OCI-M1 (cell line): ENCODE results near the gene LIPC.

ENCODE experiments used
- DNase-seq: peaks from one replicate; lab custom pipeline; 2025; lab: John Stamatoyannopoulos, UW

Gene LIPC

DNA sequence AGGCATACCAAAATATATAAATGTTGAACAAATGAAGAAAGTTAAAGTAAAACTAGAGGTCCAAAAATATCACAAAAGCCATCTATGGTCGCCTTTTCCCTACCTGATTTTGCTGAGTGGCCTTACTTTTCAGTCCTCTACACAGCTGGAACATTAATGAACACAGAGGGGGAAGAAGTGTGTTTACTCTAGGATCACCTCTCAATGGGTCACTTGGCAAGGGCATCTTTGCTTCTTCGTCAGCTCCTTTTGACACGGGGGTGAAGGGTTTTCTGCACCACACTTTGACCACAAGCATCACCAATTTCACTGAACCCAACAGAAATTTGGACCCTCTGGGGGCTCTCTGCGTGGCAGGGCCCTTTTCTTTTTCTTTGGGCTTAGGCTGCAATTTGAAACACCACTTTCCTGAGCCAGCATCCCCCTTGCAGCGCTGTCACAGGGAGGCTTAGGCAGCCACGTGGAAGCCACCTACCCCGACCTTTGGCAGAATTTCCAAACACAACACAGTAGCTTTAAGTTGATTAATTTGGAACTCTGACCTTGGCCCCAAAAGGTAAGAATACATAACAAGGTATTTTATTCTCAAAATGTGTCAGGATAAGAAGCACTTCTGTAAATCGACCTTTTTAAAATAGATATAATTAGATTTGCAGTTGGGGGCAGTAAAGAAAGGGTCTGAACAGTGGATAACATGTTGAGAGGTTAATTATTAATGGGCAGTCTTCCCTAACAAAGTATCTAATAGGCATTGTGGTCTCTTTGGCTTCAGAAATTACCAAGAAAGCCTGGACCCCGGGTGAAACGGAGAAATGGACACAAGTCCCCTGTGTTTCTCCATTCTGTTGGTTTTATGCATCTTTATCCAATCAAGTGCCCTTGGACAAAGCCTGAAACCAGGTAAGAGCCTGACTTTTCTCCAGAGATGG, at the start of gene LIPC:
LIPC (plus strand) TSS at position 771 of the 929 bp plus-strand sequence; CDS start at position 813, 42 bp downstream.
- DNase-seq, result no peak

DNA sequence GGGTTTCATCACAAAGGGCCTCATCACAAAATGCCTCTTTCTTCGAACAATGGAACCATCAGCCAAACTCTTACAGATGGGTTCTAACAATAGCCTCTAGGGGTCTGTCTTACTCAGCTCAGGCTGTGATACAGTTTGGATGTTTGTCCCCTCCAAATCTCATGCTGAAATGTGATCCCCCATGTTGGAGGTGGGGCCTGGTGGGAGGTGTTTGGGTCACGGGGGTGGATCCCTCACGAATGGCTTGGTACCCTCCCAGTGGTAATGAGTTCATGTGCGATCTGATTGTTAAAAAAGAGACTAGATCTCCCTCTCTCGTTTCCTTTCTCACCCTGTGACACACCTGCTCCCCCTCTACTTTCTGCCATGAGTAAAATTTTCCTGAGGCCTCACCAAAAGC, 47.9 kb upstream of the LIPC start:
- DNase-seq, result peak; percentile 12

DNA sequence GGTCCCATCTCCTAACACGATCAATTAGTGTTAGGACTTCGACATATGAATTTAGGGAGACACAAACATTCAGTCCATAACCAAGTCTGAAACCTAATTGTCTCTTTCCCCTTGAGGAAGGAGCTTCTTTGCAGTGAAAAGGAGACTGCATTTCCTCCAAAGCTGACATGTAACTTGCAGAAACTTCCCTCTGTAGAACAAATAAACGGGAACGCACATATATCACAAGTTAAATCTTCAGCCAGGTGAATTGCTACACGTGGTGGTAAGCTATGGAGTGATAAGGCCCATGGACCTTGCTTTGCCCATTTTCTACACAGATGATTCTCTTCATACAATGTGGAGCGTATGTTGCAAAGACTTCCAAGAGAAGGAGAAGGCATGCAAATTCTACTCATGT, 47.1 kb upstream of the LIPC start:
- no peak for DNase-seq

DNA sequence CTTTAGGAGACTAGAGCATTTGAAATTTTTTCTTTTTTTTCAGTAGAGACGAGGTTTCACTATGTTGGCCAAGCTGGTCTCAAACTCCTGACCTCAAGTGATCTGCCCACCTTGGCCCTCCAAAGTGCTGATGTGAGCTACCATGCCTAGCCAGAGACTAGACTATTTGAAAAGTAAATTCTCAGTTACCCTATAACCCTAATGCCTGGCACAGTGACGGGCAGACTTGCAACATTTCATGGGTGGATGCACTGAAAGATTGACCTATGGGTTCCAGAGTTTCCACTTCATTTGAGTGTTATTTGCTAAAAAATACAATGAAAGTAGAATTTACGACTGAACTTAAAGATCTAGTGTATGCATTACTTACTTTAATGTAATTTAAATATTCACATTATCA, 45.7 kb upstream of the LIPC start:
- DNase-seq, result no peak

DNA sequence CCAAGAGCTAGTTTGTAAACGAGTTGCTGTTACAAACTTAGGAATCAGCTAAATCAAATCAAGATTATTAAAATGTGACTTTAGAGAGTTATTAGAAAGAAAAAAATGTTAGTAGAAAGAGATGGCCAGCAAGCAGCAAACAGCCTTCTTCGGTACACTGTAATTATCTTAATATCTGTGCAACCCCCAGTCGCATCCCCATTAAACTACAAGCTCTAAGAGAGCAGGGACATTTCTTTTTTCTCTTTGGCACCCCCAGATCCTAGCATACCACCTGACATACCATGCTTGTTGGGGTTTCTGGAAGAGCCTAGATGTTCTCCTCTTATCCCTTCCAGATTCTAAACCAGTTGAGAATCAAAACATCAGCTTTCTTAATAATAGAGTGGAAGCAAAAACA, 45.1 kb upstream of the LIPC start:
- no peak for DNase-seq

DNA sequence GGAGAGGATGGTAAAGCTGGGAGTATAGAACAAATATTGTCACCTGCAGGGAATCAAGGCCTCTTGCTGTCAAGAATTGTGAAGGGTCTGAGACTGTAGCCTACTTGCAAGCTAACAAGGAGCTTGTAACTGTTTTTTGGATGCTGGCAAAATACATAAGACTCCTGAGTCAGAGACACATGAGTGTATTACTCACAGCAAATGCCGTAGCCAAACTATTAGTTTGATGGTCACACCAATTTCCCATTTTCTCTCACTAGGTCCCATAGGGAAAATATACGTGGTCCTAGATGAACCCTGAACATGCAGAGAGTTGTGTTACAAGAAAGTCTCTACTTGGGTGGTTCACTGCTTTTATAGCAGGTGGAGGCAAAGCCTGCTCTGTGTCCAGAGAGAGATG, 44.7 kb upstream of the LIPC start:
- DNase-seq, result no peak

DNA sequence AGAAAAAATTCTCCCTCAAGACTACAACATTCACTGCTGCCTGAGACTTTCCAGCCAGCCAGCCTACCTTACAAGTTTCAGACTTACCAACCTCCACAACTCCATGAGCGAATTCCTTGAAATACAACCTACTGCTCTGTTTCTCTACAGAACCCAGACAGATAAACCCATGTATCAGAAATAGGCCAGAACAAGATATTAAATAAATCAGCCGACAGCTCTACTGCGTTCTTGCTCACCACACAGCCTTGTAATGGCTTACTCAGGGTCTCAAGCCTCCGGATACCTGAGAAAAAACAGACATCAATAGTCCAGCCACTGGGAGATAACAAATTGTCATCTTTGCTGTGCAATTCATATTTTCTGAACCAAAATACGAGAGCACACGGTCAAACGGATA, 43.6 kb upstream of the LIPC start:
- DNase-seq, result no peak

DNA sequence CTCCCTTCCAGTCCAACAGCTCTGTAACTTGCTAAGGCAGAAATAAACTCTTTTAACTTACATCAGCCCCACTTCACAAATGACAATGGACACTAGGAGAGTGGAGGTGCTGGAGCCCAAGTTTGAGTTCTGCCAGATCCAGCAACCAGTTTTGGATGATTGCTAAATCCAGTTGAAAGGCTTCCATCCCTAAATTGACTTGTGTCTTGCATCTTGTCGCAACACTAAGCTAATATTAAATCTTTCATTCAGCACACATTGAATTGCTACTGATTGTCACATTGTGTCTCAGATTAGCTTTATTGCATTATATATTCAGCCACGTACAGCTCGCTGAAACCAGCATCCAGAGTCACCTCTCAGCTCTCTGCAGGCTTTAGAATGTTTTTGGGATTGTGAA, 41.7 kb upstream of the LIPC start:
- DNase-seq, result no peak

DNA sequence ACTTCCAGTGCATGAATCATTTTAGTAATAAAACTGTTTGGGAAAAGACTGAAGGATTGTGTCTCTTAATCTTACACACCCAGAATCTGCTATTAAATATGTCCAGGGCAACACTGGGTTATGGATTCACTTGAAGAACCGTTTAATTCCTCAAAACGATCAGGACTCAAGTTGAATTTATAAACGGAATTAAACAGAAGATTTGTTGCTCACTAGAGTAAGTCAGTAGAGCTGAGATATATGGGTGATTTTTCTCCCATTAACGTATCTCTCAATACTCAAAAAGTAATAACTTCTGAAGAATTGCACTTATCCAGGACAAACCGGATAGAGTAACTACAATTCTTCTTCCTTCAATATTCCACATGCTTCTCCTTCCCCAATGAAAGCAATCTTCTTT, 41.1 kb upstream of the LIPC start:
- no peak for DNase-seq

DNA sequence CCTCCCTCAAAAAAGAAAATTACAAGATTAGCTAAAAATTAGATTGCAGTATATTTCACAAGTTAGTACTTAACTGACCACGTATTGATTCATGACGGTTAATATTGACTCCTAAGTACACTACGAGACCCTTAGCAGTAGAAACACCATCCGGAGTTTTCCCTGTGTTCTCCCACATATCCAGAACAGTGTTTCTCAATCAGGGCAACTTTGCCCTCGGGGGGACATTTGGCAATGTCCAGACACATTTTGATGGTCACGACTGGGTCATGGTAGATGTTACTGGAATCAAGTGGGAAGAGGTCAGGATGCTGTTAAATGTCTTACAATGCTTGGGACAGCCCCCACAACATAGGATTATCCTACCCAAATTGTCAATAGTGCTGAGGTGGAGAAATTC, 40.7 kb upstream of the LIPC start:
- no peak for DNase-seq

DNA sequence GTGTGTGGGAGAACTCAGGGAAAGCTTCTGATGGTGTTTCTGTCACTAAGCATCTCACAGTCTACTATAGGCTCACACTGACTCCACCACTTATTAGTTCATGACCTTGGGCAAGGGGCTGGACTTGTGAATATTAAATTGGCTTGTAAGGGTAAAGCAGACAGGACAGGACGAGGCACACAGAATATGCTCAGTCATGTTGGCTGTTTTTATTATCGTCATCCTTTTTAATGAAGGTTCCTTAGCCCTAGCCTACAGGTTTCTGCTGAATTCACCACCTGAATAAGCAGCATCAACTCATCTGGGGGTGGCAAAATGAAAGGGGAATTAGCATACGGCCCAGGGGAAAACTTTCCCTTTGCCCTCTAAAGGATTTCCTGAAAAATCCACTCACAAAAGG, 39.6 kb upstream of the LIPC start:
- no peak for DNase-seq

DNA sequence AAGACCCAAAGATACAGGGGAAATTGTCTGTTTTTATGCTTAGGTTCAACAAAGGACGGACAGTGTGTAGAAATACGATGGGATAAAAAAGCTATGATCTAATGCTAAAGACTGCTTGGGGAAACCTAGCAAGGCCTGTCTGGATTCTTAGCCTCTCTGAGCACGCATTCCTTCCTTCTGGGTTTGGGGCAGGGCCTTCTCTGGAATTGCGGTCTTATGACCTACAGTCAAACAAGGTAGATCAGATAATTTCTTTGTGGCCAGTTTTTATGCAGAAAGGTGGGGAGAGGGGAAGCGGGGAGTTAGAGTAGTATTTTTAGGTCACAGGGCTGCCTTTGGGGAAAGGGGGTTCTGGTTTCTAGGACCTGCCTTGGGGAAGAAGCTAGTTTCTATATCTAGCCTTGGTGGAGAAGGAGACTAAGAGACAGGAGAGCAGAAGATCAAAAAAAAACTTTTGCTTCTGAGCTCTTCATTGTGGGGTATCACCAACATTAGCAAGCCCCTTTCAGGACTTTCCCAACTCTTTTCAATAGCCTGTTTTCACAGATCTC, 39.1 kb upstream of the LIPC start:
- no peak for DNase-seq

DNA sequence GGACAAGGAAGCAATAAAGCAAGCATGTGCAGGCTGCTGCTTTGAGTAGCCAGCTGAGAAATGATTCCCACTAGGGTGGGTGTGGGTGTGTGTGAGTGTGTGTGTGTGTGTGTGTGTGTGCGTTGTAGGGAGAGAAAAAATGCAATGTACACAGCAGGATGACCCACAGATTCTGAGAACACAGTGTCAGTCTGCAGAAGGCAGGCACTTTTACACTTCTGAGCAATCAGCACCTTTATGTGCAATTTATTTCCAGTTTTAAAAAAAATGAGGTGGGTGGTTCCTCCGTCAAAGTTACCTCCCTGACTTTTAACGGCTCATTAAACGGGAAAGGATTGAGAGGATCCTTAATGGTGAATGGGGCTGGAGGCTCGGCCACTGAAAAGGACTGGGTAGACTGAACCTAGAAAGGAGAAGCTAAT, 38.5 kb upstream of the LIPC start:
- DNase-seq, result no peak

DNA sequence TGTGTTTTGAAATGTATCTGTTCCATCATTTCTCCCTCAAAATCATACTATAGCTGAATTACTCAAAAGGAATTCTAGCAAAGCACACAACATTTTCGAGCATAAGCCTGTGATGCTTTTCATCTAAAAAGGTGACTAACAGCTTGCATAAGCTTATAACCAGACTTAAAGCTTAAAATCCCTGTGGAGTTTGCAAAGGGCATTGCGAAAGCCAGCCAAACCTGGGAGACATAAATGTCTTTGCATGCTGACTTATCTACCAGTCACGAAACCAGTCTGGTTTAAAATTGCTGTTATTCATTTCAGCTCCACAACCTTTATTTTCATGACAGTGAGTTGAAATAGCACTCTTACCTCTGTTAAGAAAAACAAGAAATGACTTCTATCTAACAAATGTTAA, 35.6 kb upstream of the LIPC start:
- DNase-seq, result peak; percentile 29

DNA sequence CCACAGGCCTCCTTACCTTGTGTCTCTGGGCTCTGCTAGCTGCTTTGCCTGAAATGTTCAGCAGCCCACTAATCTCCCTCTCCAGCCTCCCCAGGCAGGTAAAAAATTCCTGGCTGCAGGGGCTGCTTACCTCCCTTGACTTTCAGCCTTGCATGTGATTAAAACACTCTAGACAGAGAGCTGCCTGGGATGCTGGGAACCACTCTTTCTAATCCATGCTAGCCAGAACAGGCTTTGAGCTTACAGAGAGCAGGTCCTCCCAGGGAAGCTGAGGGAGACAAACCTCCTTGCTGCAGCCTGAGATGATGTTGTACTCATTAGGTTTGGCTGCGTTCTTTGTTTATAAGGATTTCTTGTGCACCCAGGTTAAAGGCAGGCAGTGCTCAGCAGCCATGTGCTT, 33.7 kb upstream of the LIPC start:
- DNase-seq, result no peak

DNA sequence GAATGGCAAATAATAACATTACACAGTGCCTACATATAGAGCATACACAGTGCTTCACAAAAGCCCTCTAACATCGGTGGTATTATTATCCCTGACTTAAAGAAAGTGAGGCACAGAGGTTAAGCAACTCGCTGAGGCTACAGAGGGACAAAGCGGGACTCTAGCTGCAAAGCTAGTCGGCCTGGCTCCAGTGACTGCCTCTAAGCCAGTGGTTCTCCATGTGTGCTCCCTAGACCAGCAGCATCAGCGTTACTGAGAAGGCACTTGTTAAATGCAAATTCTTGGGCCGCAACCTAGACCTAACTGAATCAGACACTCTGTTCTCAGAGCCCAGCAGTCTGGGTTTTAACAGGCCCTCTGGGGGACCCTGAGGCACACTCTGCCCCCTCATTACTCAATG, 33.1 kb upstream of the LIPC start:
- no peak for DNase-seq

DNA sequence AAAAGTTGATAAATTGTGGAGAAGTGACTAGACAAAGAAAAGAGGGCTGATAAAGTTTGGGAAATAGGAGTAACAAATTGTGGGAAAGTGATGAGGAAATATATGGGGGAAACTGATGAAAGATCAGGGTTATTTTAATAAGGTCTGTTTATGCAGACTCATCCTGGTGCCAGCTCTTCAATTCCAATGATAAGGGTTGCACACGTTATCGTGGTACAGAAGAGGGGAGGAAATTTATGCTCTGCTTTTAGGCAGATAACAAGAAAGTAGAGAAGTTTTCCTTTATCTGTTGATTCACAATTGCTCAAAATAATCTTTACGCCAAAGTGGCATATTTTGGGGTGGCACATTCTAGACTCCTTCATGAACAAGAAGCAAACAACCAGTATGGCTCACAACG, 32.1 kb upstream of the LIPC start:
- peak; percentile 66 for DNase-seq

DNA sequence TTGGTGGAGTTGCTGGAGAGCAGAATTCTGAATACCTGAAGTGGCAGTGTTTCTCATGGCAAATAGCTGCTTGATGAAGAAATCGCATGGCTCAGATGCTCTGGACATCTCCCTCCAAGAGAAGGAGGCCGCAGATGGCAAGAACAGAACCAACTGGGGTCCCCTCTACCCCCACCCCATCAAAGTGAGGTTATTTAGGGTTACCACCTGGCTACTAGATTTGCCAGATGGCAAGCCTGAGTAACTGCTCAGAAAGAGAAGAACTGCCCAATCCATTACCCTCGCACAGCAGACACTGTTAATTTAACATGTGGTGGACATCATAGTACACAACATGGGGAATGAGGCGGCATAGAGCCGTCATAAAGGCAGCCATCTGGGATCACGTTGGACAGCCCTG, 30.5 kb upstream of the LIPC start:
- DNase-seq, result no peak

DNA sequence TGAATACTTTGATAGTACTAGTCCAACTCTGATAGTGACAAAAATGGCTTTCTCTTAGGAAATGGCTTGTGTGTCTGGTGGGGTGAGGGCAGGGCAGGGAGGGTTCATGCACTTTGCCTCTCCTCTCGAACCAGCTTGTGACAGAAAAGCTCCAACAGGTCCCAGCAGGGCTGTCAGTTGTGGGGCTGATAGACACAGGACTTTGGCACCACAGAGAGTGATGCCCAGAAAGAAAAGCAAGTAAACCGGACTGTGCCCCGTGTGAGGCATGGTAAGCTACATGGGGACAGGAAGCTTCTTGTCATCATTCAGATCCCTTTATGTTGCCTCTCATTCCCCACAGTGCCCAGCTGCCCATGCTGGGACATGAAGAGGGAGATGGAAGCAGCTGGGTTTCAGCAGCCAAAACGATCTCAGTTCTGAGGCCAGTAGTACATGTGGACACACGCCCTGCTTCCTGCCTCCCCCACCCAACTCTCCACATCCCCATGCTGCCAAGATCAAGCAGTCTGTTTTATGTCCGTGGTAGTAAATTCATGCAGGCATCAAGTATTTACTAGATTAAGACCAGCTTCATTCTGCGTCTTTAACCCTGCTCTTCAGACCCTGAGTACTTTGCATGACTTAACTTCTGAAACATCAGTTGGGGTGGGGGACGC, 29.7 kb upstream of the LIPC start:
- DNase-seq, result no peak

DNA sequence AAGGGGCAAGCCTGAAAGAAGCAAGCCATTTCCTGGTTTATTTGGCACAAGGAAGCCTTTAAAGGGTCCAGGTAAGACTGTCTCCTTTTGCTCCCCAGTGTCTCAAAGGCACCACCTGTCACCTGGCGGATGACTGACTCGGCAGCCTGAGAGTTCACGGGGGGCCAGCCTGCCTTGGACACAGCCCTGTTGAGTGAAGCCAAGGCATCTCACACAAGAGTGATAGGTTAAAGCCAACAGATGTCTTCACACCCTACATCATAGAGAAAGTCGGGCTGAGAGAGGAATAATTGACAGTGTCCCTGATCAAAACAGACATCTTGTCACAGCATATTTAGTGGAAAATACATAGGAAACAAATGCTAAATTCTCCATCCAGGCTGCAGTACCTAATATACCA, 28.2 kb upstream of the LIPC start:
- no peak for DNase-seq

DNA sequence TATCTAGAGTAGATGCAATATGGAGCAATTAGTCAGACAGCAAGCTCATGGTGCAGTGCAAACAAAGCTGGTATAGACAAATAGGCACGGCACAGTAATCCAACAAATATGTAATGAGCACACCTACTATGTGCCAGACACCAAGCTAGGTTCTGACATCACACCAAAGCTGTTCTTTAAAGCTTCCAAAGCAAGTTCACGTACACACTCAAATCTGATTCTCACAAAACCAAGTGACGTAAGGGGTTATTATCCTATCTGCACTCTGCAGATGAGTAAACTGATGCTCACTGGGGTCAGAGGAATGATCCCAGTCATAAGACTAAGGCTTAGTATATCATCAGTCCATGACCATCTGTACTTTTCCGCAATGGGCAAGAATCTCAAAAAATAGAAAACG, 27.8 kb upstream of the LIPC start:
- DNase-seq, result no peak

DNA sequence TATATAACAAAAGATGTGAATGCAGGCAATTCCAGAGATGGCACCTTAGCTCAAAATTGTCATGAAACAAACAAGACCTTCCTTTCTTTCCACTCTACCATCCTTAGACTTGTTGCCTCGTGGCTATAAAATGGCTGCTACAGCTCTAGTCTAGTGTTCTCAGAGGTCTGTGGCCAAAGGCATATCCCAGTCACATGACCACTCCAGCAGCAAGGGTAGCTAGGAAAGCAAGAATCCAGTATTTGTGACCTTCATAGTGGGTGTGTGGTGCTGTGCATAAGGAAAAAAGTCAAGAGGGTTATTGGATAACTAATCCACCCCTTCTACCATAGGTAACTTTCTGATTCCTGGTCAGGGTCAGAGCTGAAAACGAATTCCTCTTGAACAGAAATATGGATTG, 27.1 kb upstream of the LIPC start:
- DNase-seq, result no peak

DNA sequence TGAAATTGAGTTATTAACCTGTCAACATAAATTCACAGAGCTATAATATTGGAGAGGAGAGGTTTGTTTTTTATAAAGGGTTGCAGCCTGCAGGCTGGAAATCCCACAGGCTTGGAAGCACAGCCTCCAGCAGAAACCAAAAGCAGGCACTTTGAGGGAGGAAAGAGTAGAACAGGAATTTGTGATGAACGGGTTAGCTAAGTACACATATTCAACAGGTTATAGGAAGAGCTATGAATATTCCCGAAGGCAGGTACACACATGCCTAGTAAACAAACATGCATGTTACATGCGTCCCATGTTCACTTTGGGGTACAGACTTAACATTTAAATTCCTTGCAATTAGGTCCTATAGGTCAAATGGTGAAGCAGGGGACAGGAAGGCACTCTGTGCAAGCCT, 25.9 kb upstream of the LIPC start:
- no peak for DNase-seq
